Ovary (tissue), 9 donors: ENCODE results near the gene PTPN1. TPM values are rescaled to one million over a fixed set of nuclear protein-coding genes. Genes with fewer than 3 reads are reported as not detected.

Experiments used
- DNase-seq, 5 donors: peaks; one replicate each; pipeline ENCODE4 v3.0.0-alpha.2; 2019 to 2020
- H3K27ac ChIP-seq, 2 donors: fragments of 200-600 bp; one replicate each; pipeline versions ENCODE4 v1.5.1 to v1.8.0; 2019 to 2022
- H3K27me3 ChIP-seq: fragments of 200-600 bp; one replicate; pipeline ENCODE4 v1.8.0; 2022
- H3K36me3 ChIP-seq: fragments of 200-600 bp; sonication (generic); one replicate; pipeline ENCODE4 v1.5.1; 2019
- H3K4me1 ChIP-seq: one replicate; pipeline ENCODE4 v1.8.1; 2013; ENCODE audit warnings: mild to moderate bottlenecking, moderate library complexity; ENCODE audit not compliant: insufficient read depth
- H3K4me3 ChIP-seq: fragments of 200-600 bp; sonication (generic); one replicate; pipeline ENCODE4 v1.5.1; 2017
- H3K9me3 ChIP-seq, 2 donors: fragments of 200-600 bp in 1 of 2; sonication (generic) in 1 of 2; one replicate each; pipeline versions ENCODE4 v1.5.1 to v1.8.1; 2013 to 2019; ENCODE audit warnings: mild to moderate bottlenecking in 1 of 2, moderate library complexity in 1 of 2
- CTCF ChIP-seq, 3 donors: fragments of 450-650 bp in 2 of 3; fragments of 200-600 bp in 1 of 3; IDR thresholded peaks; one replicate each; pipeline versions ENCODE4 v1.5.1 to v1.8.0; 2016 to 2022; ENCODE audit warnings: antibody characterized with exemption in 3 of 3, mild to moderate bottlenecking in 1 of 3
- EP300 ChIP-seq: sonication (generic); formaldehyde crosslinking; IDR thresholded peaks from one replicate; pipeline ENCODE4 v1.6.1; 2017; ENCODE audit warnings: antibody characterized with exemption
- POLR2A ChIP-seq: fragments of 450-650 bp; IDR thresholded peaks from one replicate; pipeline ENCODE4 v1.6.1; 2017; ENCODE audit warnings: antibody characterized with exemption, mild to moderate bottlenecking, moderate library complexity
- WGBS, 3 donors: extraction: QIAGEN DNeasy Blood & Tissue Kit in 1 of 3; methylation state at CpG; one replicate each; pipeline versions ENCODE4 v1.1.5 to v1.1.7; 2013 to 2017; 5-methylcytosine and 5-hydroxymethylcytosine counted together
- intact Hi-C, 4 donors: fragments of 100-400 bp; cut with DNase I; formaldehyde crosslinking; loops; one replicate each; pipeline versions ENCODE4 v1.11.0 to v1.15.1; 2022 to 2023
- polyA plus RNA-seq, 2 donors: library from polyadenylated mRNA; stranded (reverse); fragments of 200-250 nt in 1 of 2; fragments of 350-450 nt in 1 of 2; fragmentation: Illumina TruSeq in 1 of 2; extraction: RNeasy Lipid Tissue Mini Kit (QIAGEN cat#74804) in 1 of 2; gene quantifications; one replicate each; pipeline ENCODE4 v1.2.3, GENCODE V29; 2013 to 2014
- total RNA-seq, 7 donors: library from RNA; depleted of rRNA in 2 of 7; stranded (reverse); fragments of >200 nt in 2 of 7; fragmentation: NEBNext Ultra II Directional in 3 of 7; extraction: Animal tissue kit (Norgen Biotek cat#: 25700) in 3 of 7; gene quantifications; one replicate each; pipeline versions ENCODE4 v1.1.0 to v1.2.4, GENCODE V29; 2016 to 2023
- donor health status: DM: no; HTN: no; CAD: no; lungs with moderate emphysema.
- donor health status: DM: no; HTN: no; CAD: no.
- donor health status: Bipolar disorder and iron deficiency.
- donor health status: DM: yes; HTN: yes; CAD: no.
- donor health status: DM: no; HTN: no; CAD: no.
- donor health status: DM: yes; HTN: yes; CAD: no.

Gene PTPN1
- total and polyA plus RNA-seq, 9 donors, result 17.6 to 36.7 (median 26.6) TPM

DNA sequence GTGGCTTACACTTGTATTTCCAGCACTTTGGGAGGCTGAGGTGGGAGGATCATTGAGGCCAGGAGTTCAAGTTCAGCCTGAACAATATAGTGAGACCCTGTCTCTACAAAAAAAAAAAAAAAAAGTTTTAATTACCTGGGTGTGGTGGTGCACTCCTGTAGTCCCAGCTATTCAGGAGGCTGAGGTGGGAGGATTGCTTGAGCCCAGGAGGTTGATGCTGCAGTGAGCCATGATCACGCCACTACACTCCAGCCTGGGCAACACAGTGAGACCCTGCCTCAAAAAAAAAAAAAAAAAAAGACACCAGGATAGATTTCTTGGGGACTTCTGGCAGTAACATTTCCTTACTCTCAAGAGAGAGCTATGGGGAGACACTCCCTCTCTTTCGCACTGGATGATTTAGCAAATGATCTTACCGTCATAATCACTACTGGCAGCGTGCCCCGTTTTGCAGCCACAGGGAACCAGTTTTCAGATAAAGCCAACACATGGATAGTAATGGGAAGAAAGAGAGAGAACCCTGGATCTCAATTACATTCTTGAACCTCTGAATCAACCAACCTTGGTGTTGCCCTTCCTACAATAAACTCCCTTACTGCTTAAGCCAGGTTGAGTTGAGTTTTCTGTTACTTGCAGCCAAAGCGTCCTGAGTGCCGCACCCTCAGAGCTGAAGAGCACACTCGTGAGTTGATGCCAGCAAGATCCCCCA, 18.1 kb upstream of the PTPN1 start:
- no peaks in the 10 kb centered on the region for H3K4me1 ChIP-seq
- TF ChIP-seq EP300 (no peak), POLR2A (no peak), CTCF (IDR thresholded peaks at IDR 0.05) (no peak)
- H3K9me3 ChIP-seq, result no peaks in the 10 kb centered on the region
- DNase-seq, result no peak
- WGBS, 3 donors, result 59 to 63% (median 60%) methylated on average over 8 of the region's 8 CpGs
- intact Hi-C loops, result no loop called here
- H3K4me3 ChIP-seq, result no peak overlapping the region
- no peaks in the 10 kb centered on the region for H3K27me3 ChIP-seq
- H3K36me3 ChIP-seq, result no peaks in the 10 kb centered on the region
- H3K27ac ChIP-seq, result no peak overlapping the region

DNA sequence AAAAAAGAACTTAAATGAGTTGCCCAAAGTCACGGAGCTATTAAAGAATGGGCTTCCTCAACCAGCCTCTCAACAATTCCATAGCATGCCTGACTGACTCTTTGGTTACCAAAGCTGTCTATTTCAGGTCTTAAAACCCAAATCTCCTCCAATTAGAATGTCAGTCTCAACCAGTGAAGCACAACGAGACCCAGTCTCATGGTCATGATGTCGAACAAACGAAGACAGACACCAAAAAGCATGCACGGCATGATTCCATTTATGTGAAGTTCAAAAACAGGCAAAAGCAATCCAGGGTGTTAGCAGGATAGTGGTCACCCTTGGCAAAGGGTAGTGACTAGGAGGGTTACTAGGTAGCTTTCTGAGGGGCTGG, 16.3 kb upstream of the PTPN1 start:
- no peak for TF ChIP-seq CTCF (IDR thresholded peaks at IDR 0.05)
- TF ChIP-seq POLR2A, result no peak
- Histone ChIP-seq H3K9me3 (no peaks in the 10 kb centered on the region), H3K4me3 (no peak overlapping the region), H3K36me3 (no peaks in the 10 kb centered on the region), H3K27ac (no peak overlapping the region), H3K27me3 (no peaks in the 10 kb centered on the region), H3K4me1 (no peaks in the 10 kb centered on the region)
- DNase-seq, result peak in 1 of 5 donors; percentile 1
- 82 to 89% (median 86%) methylated on average over 5 of the region's 5 CpGs for WGBS, 3 donors
- intact Hi-C loops, result no loop called here

- H3K4me1 ChIP-seq, result no peaks in the 10 kb centered on the region
- DNase-seq, result peak in 1 of 5 donors; percentile 8
- no peaks in the 10 kb centered on the region for H3K27me3 ChIP-seq
- WGBS, 3 donors, result 80 to 84% (median 83%) methylated on average over 6 of the region's 6 CpGs
- intact Hi-C loops, result no loop called here
- H3K36me3 ChIP-seq, result no peaks in the 10 kb centered on the region
- TF ChIP-seq POLR2A, result no peak
- no peak for TF ChIP-seq CTCF (IDR thresholded peaks at IDR 0.05)
- no peak for TF ChIP-seq EP300
- H3K27ac ChIP-seq, result no peak overlapping the region
- no peaks in the 10 kb centered on the region for H3K9me3 ChIP-seq
- H3K4me3 ChIP-seq, result no peak overlapping the region
These were observed 15.8 kb upstream of the PTPN1 start for GRCh38 chr20:50494428-50494827.

DNA sequence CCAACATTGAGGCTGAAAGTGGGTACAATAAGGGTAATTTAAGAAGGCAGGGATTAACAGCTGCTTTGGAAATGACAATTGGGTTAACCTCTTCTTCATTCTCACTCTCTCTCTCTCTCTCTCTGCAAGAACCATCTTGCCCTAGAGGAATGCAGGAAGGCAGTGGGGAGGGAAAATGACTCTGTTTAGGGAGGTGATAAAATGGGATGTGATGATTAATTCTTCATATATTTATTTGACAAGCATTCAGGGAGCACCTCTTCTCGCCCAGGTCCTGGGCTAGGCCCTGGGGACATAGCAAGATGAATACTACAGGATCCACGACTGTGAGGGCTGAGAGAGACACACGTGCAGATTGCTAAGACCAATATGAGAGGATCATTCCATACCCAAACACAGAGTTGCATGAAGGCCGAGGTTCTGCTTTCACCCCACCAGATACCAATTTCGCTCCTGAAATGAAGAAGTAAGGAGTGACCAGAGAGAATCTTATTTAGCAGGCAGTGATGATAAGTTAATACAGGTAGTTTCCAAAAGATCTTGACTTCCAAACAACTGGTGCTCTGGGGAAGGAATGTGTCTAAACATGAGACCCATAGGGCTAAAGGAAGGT, 13.3 kb upstream of the PTPN1 start:
- H3K9me3 ChIP-seq, result no peaks in the 10 kb centered on the region
- no peaks in the 10 kb centered on the region for H3K36me3 ChIP-seq
- no peak for DNase-seq
- intact Hi-C loops, result no loop called here
- no peak for TF ChIP-seq EP300
- TF ChIP-seq CTCF (IDR thresholded peaks at IDR 0.05), result no peak
- no peak for TF ChIP-seq POLR2A
- H3K27ac ChIP-seq, result no peak overlapping the region
- no peaks in the 10 kb centered on the region for H3K27me3 ChIP-seq
- no peak overlapping the region for H3K4me3 ChIP-seq
- 79 to 80% (median 80%) methylated on average over 5 of the region's 5 CpGs for WGBS, 3 donors
- peaks cover 3% of the 10 kb centered on the region for H3K4me1 ChIP-seq
